Sigmoid colon (tissue), 4 donors: ENCODE data around the gene NHERF2.

Experiments used
- CTCF ChIP-seq, 4 experiments: fragments of 450-650 bp in 3 of 4; fragments of 200-600 bp in 1 of 4; IDR thresholded peaks; one replicate each; pipeline ENCODE4 v1.5.1; 2016 to 2019; ENCODE audit warnings: antibody characterized with exemption in 4 of 4, mild to moderate bottlenecking in 3 of 4, moderate library complexity in 2 of 4
- EP300 ChIP-seq, 4 donors: sonication (generic); formaldehyde crosslinking; IDR thresholded peaks; one replicate each; pipeline ENCODE4 v1.6.1; 2017; ENCODE audit warnings: antibody characterized with exemption in 4 of 4
- POLR2A ChIP-seq, 2 donors: fragments of 450-650 bp; IDR thresholded peaks; one replicate each; pipeline ENCODE4 v1.6.1; 2016; ENCODE audit warnings: antibody characterized with exemption in 2 of 2, mild to moderate bottlenecking in 2 of 2, moderate library complexity in 2 of 2

GRCh38 chr16:1991588-1991947 lies 35.1 kb upstream of the NHERF2 start:
- no peak for TF ChIP-seq CTCF (IDR thresholded peaks at IDR 0.05)
- TF ChIP-seq POLR2A (IDR thresholded peaks at IDR 0.05) = no peak
- no peak for TF ChIP-seq EP300 (IDR thresholded peaks at IDR 0.05)
